H9 (cell line): Measurements from ENCODE around the gene DOCK1. TPM values are rescaled to one million over a fixed set of nuclear protein-coding genes. Genes with fewer than 3 reads are reported as not detected.

Source experiments
- DNase-seq: peaks from one replicate; pipeline ENCODE4 v3.0.0-alpha.2; 2017
- H2AFZ ChIP-seq: one replicate; pipeline ENCODE4 v1.6.1; 2013; ENCODE audit warnings: mild to moderate bottlenecking, low read length, control low read depth, moderate library complexity
- H2AK5ac ChIP-seq: 2 replicates; pipeline ENCODE4 v1.6.1; 2013; ENCODE audit warnings: low read length, control low read depth, mixed read lengths; ENCODE audit not compliant: insufficient read length
- H2BK120ac ChIP-seq: one replicate; pipeline ENCODE4 v1.6.1; 2013; ENCODE audit warnings: low read depth, mild to moderate bottlenecking, low read length, control low read depth, inconsistent platforms; ENCODE audit not compliant: poor library complexity, severe bottlenecking
- H2BK12ac ChIP-seq: 2 replicates; pipeline ENCODE4 v1.6.1; 2013; ENCODE audit warnings: low read length, control low read depth, mixed read lengths, low read depth; ENCODE audit not compliant: insufficient read length
- H2BK15ac ChIP-seq: 2 replicates; pipeline ENCODE4 v1.6.1; 2013; ENCODE audit warnings: low read depth, low read length, control low read depth
- H2BK20ac ChIP-seq: one replicate; pipeline ENCODE4 v1.6.1; 2013; ENCODE audit warnings: low read depth, mild to moderate bottlenecking, low read length, control low read depth, inconsistent platforms; ENCODE audit not compliant: poor library complexity, severe bottlenecking
- H2BK5ac ChIP-seq: 2 replicates; pipeline ENCODE4 v1.6.1; 2013; ENCODE audit warnings: low read length, control low read depth, mixed read lengths; ENCODE audit not compliant: insufficient read length
- H3K14ac ChIP-seq: 2 replicates; pipeline ENCODE4 v1.6.1; 2013; ENCODE audit warnings: low read length, control low read depth; ENCODE audit not compliant: insufficient read depth
- H3K18ac ChIP-seq: 2 replicates; pipeline ENCODE4 v1.6.1; 2013; ENCODE audit warnings: low read depth, mild to moderate bottlenecking, mixed read lengths, low read length, control low read depth; ENCODE audit not compliant: insufficient read length
- H3K23ac ChIP-seq: 2 replicates; pipeline ENCODE4 v1.6.1; 2013; ENCODE audit warnings: low read length, control low read depth, mixed read lengths, low read depth; ENCODE audit not compliant: insufficient read length
- H3K23me2 ChIP-seq: 2 replicates; pipeline ENCODE4 v1.6.1; 2013; ENCODE audit warnings: low read depth, mild to moderate bottlenecking, mixed read lengths, low read length, control low read depth; ENCODE audit not compliant: insufficient read length, poor library complexity, severe bottlenecking
- H3K27ac ChIP-seq: 2 replicates; pipeline ENCODE4 v1.5.1; 2013; ENCODE audit warnings: low read length, control low read depth, mixed read lengths, low read depth; ENCODE audit not compliant: insufficient read length
- H3K27me3 ChIP-seq: 2 replicates; pipeline ENCODE4 v1.6.1; 2013; ENCODE audit warnings: low read length, control low read depth, inconsistent platforms; ENCODE audit not compliant: insufficient read depth
- H3K4ac ChIP-seq: 2 replicates; pipeline ENCODE4 v1.6.1; 2013; ENCODE audit warnings: low read depth, mild to moderate bottlenecking, control low read depth, inconsistent platforms, low read length, moderate library complexity
- H3K4me1 ChIP-seq: 2 replicates; pipeline ENCODE4 v1.6.1; 2013; ENCODE audit warnings: low read length, control low read depth, inconsistent platforms; ENCODE audit not compliant: insufficient read depth
- H3K4me2 ChIP-seq: 2 replicates; pipeline ENCODE4 v1.6.1; 2013; ENCODE audit warnings: low read length, control low read depth, mixed read lengths; ENCODE audit not compliant: insufficient read length, insufficient read depth
- H3K56ac ChIP-seq: 2 replicates; pipeline ENCODE4 v1.6.1; 2013; ENCODE audit warnings: low read depth, mild to moderate bottlenecking, mixed read lengths, low read length, control low read depth; ENCODE audit not compliant: insufficient read length
- H3K79me1 ChIP-seq: 2 replicates; pipeline ENCODE4 v1.6.1; 2013; ENCODE audit warnings: low read depth, mild to moderate bottlenecking, moderate library complexity, low read length, control low read depth, inconsistent platforms; ENCODE audit not compliant: insufficient read depth, poor library complexity, severe bottlenecking
- H3K79me2 ChIP-seq: 2 replicates; pipeline ENCODE4 v1.6.1; 2013; ENCODE audit warnings: low read length, control low read depth, inconsistent platforms; ENCODE audit not compliant: insufficient read depth
- H3K9ac ChIP-seq: 2 replicates; pipeline ENCODE4 v1.6.1; 2013; ENCODE audit warnings: low read length, control low read depth, mixed read lengths; ENCODE audit not compliant: insufficient read length; ENCODE audit errors: extremely low read depth
- H3K9me3 ChIP-seq: one replicate; pipeline ENCODE4 v1.6.1; 2013; ENCODE audit warnings: low read depth, low read length, inconsistent platforms; ENCODE audit not compliant: control insufficient read depth
- H3T11ph ChIP-seq: one replicate; pipeline ENCODE4 v1.6.1; 2013; ENCODE audit warnings: mild to moderate bottlenecking, low read length, control low read depth, inconsistent platforms
- H4K20me1 ChIP-seq: one replicate; pipeline ENCODE4 v1.6.1; 2013; ENCODE audit not compliant: control insufficient read depth, insufficient read length, insufficient read depth
- H4K5ac ChIP-seq: 2 replicates; pipeline ENCODE4 v1.6.1; 2013; ENCODE audit warnings: low read depth, mild to moderate bottlenecking, mixed read lengths, low read length, control low read depth; ENCODE audit not compliant: insufficient read length
- H4K8ac ChIP-seq: replicated peaks from 2 replicates; pipeline ENCODE4 v1.6.1; 2013; ENCODE audit warnings: low read length, control low read depth, mixed read lengths, low read depth; ENCODE audit not compliant: insufficient read length
- H4K91ac ChIP-seq: 2 replicates; pipeline ENCODE4 v1.6.1; 2013; ENCODE audit warnings: low read depth, mild to moderate bottlenecking, moderate library complexity, mixed read lengths, low read length, control low read depth; ENCODE audit not compliant: insufficient read length
- H3K27ac Mint-ChIP-seq, 3 experiments: 2 replicates in 2 of 3; 3 replicates in 1 of 3; pipeline ENCODE4 v1.8.0; 2020 to 2021; ENCODE audit warnings: mixed read lengths in 3 of 3, mild to moderate bottlenecking in 1 of 3, moderate library complexity in 1 of 3
- H3K27me3 Mint-ChIP-seq: 2 replicates; pipeline ENCODE4 v1.8.0; 2021; ENCODE audit warnings: low read depth, mild to moderate bottlenecking, moderate library complexity, mixed read lengths
- H3K36me3 Mint-ChIP-seq, 3 experiments: 2 replicates in 2 of 3; 3 replicates in 1 of 3; pipeline ENCODE4 v1.8.0; 2020 to 2021; ENCODE audit warnings: low read depth in 3 of 3, mixed read lengths in 3 of 3; ENCODE audit not compliant: insufficient read depth in 1 of 3
- H3K4me1 Mint-ChIP-seq, 2 experiments: 2 replicates each; pipeline ENCODE4 v1.8.0; 2020; ENCODE audit warnings: mixed read lengths in 2 of 2
- H3K4me3 Mint-ChIP-seq, 2 experiments: 2 replicates in 1 of 2; 3 replicates in 1 of 2; pipeline ENCODE4 v1.8.0; 2020 to 2021; ENCODE audit warnings: mild to moderate bottlenecking in 2 of 2, mixed read lengths in 2 of 2, moderate library complexity in 1 of 2
- H3K9me3 Mint-ChIP-seq, 2 experiments: 2 replicates in 1 of 2; 3 replicates in 1 of 2; pipeline ENCODE4 v1.8.0; 2020; ENCODE audit warnings: mild to moderate bottlenecking in 2 of 2, mixed read lengths in 2 of 2, moderate library complexity in 1 of 2
- WGBS: extraction: QIAGEN DNeasy Blood & Tissue Kit; methylation state at CpG from one replicate; pipeline ENCODE4 v1.1.7; 2013; ENCODE audit warnings: missing lambda C conversion rate, low lambda C conversion rate, mixed read lengths; ENCODE audit not compliant: insufficient read length; ENCODE audit errors: extremely low coverage; 5-methylcytosine and 5-hydroxymethylcytosine counted together
- total RNA-seq: library from RNA; stranded (reverse); gene quantifications from 2 replicates; pipeline ENCODE4 v1.2.1, GENCODE V29; 2021
- TF ChIP-seq, protein P1 (sequence below): fragments of 200-600 bp; sonication (generic); conservative IDR thresholded peaks from 3 replicates; pipeline ENCODE4 v1.8.0; 2021; ENCODE audit warnings: antibody characterized with exemption, mild to moderate bottlenecking

The DOCK1 gene
- total RNA-seq, 1 experiment from 2014 or later = 57.0 TPM

DNA sequence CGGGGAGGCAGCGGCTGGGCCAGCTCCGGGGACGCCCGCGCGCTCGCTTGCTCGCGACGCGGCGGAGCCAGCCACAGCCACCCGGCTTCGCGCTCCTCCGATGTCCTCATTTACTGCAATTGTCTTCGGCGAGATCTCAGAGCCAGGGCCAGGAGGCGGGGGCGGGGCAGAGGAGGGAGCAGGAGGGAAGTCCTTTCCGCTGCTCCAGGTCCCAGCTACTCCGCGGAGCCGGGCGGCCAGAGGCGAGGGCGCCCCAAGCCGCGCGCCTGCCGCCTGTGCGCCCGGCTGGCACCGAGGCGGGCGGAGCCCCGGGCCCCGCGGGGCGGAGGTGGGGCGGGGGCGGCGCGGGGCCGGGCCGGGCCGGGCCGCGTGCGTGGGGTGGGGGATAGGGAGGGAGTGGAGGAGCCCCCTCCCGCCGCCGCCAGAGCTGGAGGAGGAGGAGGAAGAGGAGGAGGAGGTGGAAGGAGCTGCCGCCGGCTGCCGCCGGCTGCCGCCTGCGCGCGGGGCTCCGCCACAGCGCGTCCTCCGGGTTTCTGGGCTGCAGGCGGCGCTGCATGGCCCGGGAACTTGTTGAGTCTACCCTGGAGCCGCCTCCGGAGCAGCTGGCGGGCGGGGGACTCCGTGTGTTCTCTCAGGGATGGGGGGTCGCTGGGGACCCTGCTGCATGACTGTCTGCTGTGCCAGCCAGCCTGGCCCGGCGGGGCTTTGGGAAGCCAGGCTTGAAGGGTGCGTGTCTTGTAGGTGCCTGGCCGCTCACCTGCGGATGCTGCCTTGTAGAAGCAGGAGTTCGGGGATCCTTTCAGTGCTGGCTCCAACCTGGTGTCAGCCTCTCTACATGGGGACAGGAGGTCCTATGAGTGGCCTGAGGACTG lies 291.3 kb downstream of the DOCK1 start, which contains the start of gene INSYN2A:
Gene INSYN2A (minus strand): TSS at position 310 of the 872 bp plus-strand sequence. CDS start 20,196 bp downstream, outside the sequence.
- Histone ChIP-seq H3K56ac (no peak within 1 kb of the TSS), H3K9me3 (no peaks in the 10 kb centered on the region), H4K20me1 (peaks cover 3% of the 10 kb centered on the region), H4K5ac (no peak within 1 kb of the TSS), H3K18ac (no peak within 1 kb of the TSS), H3K4me2 (peak within 1 kb of the TSS; percentile 55), H4K8ac (no peak within 1 kb of the TSS), H2BK120ac (no peak within 1 kb of the TSS), H3K79me2 (no peaks in the 10 kb centered on the region), H2AFZ (no peak within 1 kb of the TSS), H3K4me1 (peaks cover 2% of the 10 kb centered on the region; the same call in 1 of the 2 replicates), H2BK20ac (no peak within 1 kb of the TSS), H2BK5ac (no peak within 1 kb of the TSS), H3K14ac (no peak within 1 kb of the TSS), H3T11ph (no peak within 1 kb of the TSS), H3K27me3 (peaks cover 3% of the 10 kb centered on the region; the same call in 1 of the 2 replicates), H3K4ac (no peak within 1 kb of the TSS), H3K23me2 (peaks cover 18% of the 10 kb centered on the region), H3K27ac (no peak within 1 kb of the TSS), H2BK15ac (no peak within 1 kb of the TSS), H3K23ac (no peak within 1 kb of the TSS), H4K91ac (no peak within 1 kb of the TSS), H2BK12ac (no peak within 1 kb of the TSS), H3K79me1 (no peaks in the 10 kb centered on the region), H2AK5ac (no peak within 1 kb of the TSS), H3K9ac (no peak within 1 kb of the TSS)
- H3K4me1 Mint-ChIP-seq = peaks cover 13 to 18% of the 10 kb centered on the region in 2 experiments
- H3K36me3 Mint-ChIP-seq = no peaks in the 10 kb centered on the region
- WGBS = no CpG with 5 or more reads among the region's 81 CpGs
- TF ChIP-seq, protein P1, sequence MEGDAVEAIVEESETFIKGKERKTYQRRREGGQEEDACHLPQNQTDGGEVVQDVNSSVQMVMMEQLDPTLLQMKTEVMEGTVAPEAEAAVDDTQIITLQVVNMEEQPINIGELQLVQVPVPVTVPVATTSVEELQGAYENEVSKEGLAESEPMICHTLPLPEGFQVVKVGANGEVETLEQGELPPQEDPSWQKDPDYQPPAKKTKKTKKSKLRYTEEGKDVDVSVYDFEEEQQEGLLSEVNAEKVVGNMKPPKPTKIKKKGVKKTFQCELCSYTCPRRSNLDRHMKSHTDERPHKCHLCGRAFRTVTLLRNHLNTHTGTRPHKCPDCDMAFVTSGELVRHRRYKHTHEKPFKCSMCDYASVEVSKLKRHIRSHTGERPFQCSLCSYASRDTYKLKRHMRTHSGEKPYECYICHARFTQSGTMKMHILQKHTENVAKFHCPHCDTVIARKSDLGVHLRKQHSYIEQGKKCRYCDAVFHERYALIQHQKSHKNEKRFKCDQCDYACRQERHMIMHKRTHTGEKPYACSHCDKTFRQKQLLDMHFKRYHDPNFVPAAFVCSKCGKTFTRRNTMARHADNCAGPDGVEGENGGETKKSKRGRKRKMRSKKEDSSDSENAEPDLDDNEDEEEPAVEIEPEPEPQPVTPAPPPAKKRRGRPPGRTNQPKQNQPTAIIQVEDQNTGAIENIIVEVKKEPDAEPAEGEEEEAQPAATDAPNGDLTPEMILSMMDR = peak; percentile 62
- no peaks in the 10 kb centered on the region for H3K9me3 Mint-ChIP-seq
- peak; percentile 73 for DNase-seq
- peaks cover 40% of the 10 kb centered on the region for H3K27me3 Mint-ChIP-seq
- no peak within 1 kb of the TSS; a peak in 1 of 7 replicates for H3K27ac Mint-ChIP-seq
- peak within 1 kb of the TSS; percentile 69 to 86 for H3K4me3 Mint-ChIP-seq
